GM13977 (cell line): ENCODE data around the gene MAGI2.

Experiments used
- DNase-seq: peaks from one replicate; pipeline ENCODE4 v3.0.0; 2012; ENCODE audit warnings: low spot score
- in situ Hi-C: fragments of 300-500 bp; cut with MboI; formaldehyde crosslinking; loops from one replicate; pipeline ENCODE4 v1.12.0; 2022; ENCODE audit warnings: low sequenced_read_pairs, low pct_unique_long_range_greater_than_20kb, mixed read lengths, inconsistent platforms; ENCODE audit not compliant: unreplicated experiment
- TF ChIP-seq, protein P1 (sequence below): IDR thresholded peaks from 2 replicates; pipeline ENCODE4 v1.5.1; 2012; ENCODE audit warnings: mild to moderate bottlenecking, control low read depth; ENCODE audit not compliant: insufficient read depth; ENCODE audit errors: extremely low read depth, missing control alignments

MAGI2 gene

DNA sequence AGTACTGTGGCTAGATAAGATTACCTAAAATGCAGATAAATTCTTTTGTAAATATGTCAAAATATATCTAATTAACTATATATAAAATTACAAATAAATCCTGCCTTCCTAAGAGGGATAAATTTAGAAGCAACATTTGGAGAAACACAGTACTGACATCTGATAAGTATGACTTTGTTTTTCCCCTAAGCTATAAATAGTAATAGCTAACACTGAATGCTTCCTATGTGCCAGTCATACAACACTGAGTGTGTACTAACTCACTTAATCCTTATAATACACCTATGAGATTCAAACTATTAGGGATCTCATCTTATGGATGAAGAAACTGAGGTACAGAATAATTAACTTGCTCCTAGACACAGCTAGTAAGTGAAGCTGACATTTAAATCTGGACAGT, 733.4 kb downstream of the MAGI2 start:
- TF ChIP-seq, protein P1, sequence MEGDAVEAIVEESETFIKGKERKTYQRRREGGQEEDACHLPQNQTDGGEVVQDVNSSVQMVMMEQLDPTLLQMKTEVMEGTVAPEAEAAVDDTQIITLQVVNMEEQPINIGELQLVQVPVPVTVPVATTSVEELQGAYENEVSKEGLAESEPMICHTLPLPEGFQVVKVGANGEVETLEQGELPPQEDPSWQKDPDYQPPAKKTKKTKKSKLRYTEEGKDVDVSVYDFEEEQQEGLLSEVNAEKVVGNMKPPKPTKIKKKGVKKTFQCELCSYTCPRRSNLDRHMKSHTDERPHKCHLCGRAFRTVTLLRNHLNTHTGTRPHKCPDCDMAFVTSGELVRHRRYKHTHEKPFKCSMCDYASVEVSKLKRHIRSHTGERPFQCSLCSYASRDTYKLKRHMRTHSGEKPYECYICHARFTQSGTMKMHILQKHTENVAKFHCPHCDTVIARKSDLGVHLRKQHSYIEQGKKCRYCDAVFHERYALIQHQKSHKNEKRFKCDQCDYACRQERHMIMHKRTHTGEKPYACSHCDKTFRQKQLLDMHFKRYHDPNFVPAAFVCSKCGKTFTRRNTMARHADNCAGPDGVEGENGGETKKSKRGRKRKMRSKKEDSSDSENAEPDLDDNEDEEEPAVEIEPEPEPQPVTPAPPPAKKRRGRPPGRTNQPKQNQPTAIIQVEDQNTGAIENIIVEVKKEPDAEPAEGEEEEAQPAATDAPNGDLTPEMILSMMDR = no peak
- in situ Hi-C loops = no loop called here
- DNase-seq = no peak

DNA sequence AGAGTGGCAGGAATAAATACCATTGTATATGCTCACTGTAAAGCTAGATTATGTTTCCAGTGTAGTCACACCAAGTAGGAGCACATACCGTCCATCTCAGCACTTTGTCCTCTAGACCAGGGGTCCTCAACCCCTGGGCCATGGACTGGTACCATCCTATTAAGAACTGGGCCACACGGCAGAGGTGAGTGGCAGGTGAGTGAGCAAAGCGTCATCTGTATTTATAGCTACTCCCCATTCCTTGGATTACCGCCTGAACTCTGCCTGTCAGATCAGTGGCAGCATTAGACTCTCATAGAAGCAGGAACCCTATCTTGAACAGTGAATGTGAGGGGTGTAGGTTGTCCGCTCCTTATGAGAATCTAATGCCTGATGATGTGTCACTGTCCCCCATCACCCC, 735.3 kb downstream of the MAGI2 start:
- in situ Hi-C loops = no loop called here
- DNase-seq = no peak
- TF ChIP-seq, protein P1 = no peak

DNA sequence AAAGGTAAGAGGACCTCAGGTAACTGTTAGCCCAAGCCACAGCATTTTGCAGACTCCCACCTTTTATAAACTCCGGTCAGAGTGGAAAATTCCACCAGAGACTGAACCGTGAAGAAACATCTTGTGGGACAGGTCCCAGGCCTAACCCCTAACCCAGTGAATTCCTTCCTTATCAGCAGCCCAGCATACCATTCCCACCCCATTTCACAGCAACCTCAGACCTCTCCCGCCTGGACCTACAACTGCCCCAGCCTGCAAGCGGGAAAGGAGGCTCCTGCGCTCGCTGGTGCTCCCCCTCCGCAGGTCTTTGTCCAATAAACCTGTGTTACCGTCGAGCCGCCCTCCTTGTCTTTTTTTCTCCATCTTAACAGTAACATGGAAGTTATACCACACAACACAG, 736.6 kb downstream of the MAGI2 start:
- DNase-seq = no peak
- in situ Hi-C loops = no loop called here
- TF ChIP-seq, protein P1 = no peak

DNA sequence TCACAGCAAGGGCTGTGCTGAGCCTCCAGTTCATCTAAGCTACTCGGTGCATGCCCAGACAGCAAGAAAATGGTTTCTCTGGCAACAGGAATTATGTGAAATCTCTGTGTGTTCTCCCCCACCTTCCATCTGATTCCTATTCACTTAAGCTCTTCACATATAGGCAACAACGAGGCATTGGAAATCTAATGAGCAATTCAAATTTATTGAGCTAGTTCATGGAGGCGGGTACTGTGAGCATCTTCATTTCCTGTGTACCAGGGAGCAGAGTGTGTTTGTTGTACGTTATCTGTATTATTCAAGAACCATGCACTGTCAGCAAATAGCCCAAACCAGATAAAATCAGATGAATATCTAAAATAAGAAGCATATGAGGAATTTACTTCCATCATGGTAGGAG, 739.1 kb downstream of the MAGI2 start:
- in situ Hi-C loops = no loop called here
- no peak for DNase-seq
- TF ChIP-seq, protein P1 = no peak

DNA sequence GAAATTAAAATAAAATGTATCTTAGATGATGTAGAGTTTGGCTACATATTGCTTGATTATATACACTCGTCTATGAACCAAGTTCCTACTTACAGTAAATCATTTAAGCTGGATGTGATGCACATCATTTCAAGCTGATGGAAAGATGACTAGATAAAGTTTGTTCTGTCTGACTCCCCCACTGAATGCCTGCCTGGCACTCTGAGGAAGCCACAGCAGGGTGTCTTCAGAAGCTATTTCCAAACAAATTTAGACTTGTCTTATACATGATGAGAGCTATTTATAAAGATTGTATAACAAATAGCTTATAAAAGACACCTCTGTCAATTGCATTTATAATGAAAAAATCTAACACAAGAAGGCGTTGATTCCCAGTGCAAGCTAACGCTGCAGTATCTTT, 741.4 kb downstream of the MAGI2 start:
- no peak for DNase-seq
- in situ Hi-C loops = no loop called here
- TF ChIP-seq, protein P1 = no peak

DNA sequence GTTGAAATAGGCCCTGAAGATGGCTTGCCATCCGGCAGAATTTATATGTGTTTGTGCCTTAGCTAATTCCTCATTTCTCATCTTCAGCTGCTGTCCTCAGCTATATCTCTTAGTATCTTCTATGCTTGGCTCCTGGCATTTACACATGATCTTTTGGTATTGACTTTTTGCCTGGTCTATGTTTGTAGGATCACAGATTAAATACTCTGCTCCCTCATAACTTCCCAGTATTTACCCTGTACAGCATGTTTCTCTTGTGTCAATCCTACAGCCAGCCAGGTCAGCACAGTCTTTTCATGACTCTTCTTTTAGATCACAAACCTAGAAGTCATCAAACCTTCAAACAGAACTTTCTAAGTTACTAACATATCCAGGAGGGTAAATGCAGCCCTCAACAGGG, 743.8 kb downstream of the MAGI2 start:
- TF ChIP-seq, protein P1 = no peak
- no peak for DNase-seq
- in situ Hi-C loops = no loop called here

DNA sequence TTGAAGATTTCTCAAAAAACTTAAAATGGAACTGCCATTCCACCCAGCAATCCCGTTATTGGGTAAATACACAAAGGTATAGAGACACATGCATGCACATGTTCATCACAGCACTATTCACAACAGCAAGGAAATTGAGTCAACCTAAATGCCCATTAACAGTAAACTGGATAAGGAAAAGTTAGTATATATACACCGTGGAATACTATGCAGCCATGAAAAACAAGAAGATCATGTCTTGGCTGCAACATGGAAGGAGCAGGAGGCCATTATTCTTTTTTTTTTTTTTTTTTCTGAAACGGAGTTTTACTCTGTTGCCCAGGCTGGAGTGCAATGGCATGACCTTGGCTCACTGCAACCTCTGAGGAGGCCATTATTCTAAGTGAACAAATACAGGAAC, 749.0 kb downstream of the MAGI2 start:
- in situ Hi-C loops = no loop called here
- TF ChIP-seq, protein P1 = no peak

More for the DNA sequence above, 749.0 kb downstream of the MAGI2 start:
- DNase-seq = no peak
